Adrenal gland (tissue), 5 donors: ENCODE results near the gene EHHADH.

Experiments used
- CTCF ChIP-seq, 6 experiments: fragments of 450-650 bp in 4 of 6; fragments of 200-600 bp in 2 of 6; sonication (generic) in 1 of 6; IDR thresholded peaks; 1 replicate in 5 of 6; 2 replicates in 1 of 6; pipeline versions ENCODE4 v1.5.1 to v1.8.0; 2016 to 2021; ENCODE audit warnings: antibody characterized with exemption in 6 of 6, mild to moderate bottlenecking in 2 of 6, moderate library complexity in 1 of 6
- POLR2A ChIP-seq, 2 donors: fragments of 450-650 bp; IDR thresholded peaks; one replicate each; pipeline ENCODE4 v1.6.1; 2017; ENCODE audit warnings: antibody characterized with exemption in 2 of 2, mild to moderate bottlenecking in 2 of 2, moderate library complexity in 1 of 2
- donor health status: DM: no; HTN: no; CAD: no.

- TF ChIP-seq CTCF (IDR thresholded peaks at IDR 0.05) (no peak), POLR2A (IDR thresholded peaks at IDR 0.05) (no peak)
Measured at GRCh38 chr3:185157347-185157746, 96.5 kb downstream of the EHHADH start.
